Suprapubic skin (tissue), 4 donors: ENCODE measurements around the gene JPT1. TPM values are rescaled to one million over a fixed set of nuclear protein-coding genes. Genes with fewer than 3 reads are reported as not detected.
"Not testable (repeated sequence)": the region's sequence is repeated elsewhere in the genome, so short reads cannot be mapped to it uniquely, and the experiment has no call there.

Source experiments
- DNase-seq, 2 donors: peaks; one replicate each; pipeline ENCODE4 v3.0.0-alpha.2; 2019; ENCODE audit warnings: low spot score in 2 of 2
- H3K27ac ChIP-seq: fragments of 200-600 bp; sonication (generic); one replicate; pipeline ENCODE4 v1.5.1; 2019
- H3K27me3 ChIP-seq: fragments of 200-600 bp; sonication (generic); one replicate; pipeline ENCODE4 v1.5.1; 2019
- H3K36me3 ChIP-seq: fragments of 200-600 bp; sonication (generic); one replicate; pipeline ENCODE4 v1.5.1; 2019
- H3K4me1 ChIP-seq: fragments of 200-600 bp; sonication (generic); one replicate; pipeline ENCODE4 v1.5.1; 2019
- H3K4me3 ChIP-seq: fragments of 200-600 bp; sonication (generic); one replicate; pipeline ENCODE4 v1.5.1; 2019; ENCODE audit warnings: mild to moderate bottlenecking
- H3K9me3 ChIP-seq: fragments of 200-600 bp; sonication (generic); one replicate; pipeline ENCODE4 v1.5.1; 2019
- EP300 ChIP-seq: sonication (generic); formaldehyde crosslinking; IDR thresholded peaks from one replicate; pipeline ENCODE4 v1.6.1; 2017; ENCODE audit warnings: antibody characterized with exemption
- POLR2A ChIP-seq, 2 donors: fragments of 450-650 bp; IDR thresholded peaks; one replicate each; pipeline ENCODE4 v1.6.1; 2017; ENCODE audit warnings: antibody characterized with exemption in 2 of 2, mild to moderate bottlenecking in 2 of 2, moderate library complexity in 2 of 2
- POLR2AphosphoS5 ChIP-seq, 3 donors: sonication (generic); formaldehyde crosslinking; IDR thresholded peaks; one replicate each; pipeline ENCODE4 v1.6.1; 2017; ENCODE audit warnings: antibody characterized with exemption in 3 of 3
- WGBS: methylation state at CpG from one replicate; pipeline ENCODE4 v1.1.5; 2018; 5-methylcytosine and 5-hydroxymethylcytosine counted together
- total RNA-seq, 4 donors: library from RNA; depleted of rRNA; stranded (reverse); fragments of >200 nt; gene quantifications; one replicate each; pipeline ENCODE4 v1.1.0, GENCODE V29; 2016
- TF ChIP-seq, protein P1 (sequence below), 2 donors: fragments of 200-600 bp in 1 of 2; fragments of 450-650 bp in 1 of 2; sonication (generic) in 1 of 2; IDR thresholded peaks; one replicate each; pipeline ENCODE4 v1.5.1; 2016 to 2019; ENCODE audit warnings: antibody characterized with exemption in 2 of 2, mild to moderate bottlenecking in 1 of 2, moderate library complexity in 1 of 2

The JPT1 gene
- total RNA-seq, 4 donors from 2014 or later, result 37.9 to 55.9 (median 50.4) TPM

DNA sequence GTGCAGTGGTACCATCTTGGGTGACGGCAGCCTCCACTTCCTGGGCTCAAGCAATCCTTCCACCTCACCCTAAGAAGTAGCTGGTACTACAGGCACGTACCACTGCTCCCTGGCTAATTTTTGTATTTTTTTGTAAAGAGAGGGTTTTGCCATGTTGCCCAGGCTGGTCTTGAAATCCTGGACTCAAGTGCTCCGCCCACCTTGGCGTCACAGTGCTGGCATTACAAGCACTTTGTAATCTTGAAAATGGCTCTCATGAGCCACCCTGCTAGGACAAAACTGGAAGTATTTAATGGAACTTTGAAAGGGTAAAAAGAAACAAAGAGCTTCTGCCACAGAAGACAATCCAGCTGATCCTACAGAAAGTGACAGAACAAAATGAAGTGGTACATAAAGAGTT is 19.2 kb upstream of the JPT1 start:
- H3K36me3 ChIP-seq, result peaks cover 80% of the 10 kb centered on the region
- WGBS, result 79% methylated on average over 4 of the region's 4 CpGs
- TF ChIP-seq, protein P1, sequence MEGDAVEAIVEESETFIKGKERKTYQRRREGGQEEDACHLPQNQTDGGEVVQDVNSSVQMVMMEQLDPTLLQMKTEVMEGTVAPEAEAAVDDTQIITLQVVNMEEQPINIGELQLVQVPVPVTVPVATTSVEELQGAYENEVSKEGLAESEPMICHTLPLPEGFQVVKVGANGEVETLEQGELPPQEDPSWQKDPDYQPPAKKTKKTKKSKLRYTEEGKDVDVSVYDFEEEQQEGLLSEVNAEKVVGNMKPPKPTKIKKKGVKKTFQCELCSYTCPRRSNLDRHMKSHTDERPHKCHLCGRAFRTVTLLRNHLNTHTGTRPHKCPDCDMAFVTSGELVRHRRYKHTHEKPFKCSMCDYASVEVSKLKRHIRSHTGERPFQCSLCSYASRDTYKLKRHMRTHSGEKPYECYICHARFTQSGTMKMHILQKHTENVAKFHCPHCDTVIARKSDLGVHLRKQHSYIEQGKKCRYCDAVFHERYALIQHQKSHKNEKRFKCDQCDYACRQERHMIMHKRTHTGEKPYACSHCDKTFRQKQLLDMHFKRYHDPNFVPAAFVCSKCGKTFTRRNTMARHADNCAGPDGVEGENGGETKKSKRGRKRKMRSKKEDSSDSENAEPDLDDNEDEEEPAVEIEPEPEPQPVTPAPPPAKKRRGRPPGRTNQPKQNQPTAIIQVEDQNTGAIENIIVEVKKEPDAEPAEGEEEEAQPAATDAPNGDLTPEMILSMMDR (IDR thresholded peaks at IDR 0.05), result no peak
- H3K27me3 ChIP-seq, result no peaks in the 10 kb centered on the region
- peaks cover 16% of the 10 kb centered on the region for H3K4me1 ChIP-seq
- no peak for DNase-seq
- no peaks in the 10 kb centered on the region for H3K9me3 ChIP-seq
- H3K27ac ChIP-seq, result no peak overlapping the region
- no peak overlapping the region for H3K4me3 ChIP-seq

DNA sequence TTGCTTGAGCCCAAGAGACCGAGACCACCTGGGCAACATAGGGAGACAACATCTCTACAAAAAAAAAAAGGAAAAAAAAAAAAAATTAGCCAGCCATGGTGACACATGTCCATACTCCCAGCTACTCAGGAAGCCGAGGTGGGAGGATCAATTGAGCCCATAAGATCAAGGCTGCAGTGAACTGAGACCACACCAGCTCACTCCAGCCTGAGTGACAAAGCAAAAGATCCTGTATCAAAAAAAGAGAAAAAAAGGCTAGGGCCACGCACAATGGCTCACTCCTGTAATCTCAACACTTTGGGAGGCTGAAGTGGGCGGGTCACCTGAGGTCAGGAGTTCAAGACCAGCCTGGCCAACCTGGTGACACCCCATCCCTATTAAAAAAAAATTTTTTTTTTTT is 14.7 kb upstream of the JPT1 start:
- no peaks in the 10 kb centered on the region for H3K9me3 ChIP-seq
- peaks cover 71% of the 10 kb centered on the region for H3K36me3 ChIP-seq
- no peaks in the 10 kb centered on the region for H3K27me3 ChIP-seq
- TF ChIP-seq POLR2A (IDR thresholded peaks at IDR 0.05), result no peak
- no peak for TF ChIP-seq POLR2AphosphoS5 (IDR thresholded peaks at IDR 0.05)
- TF ChIP-seq, protein P1 (IDR thresholded peaks at IDR 0.05), result no peak
- no peak for TF ChIP-seq EP300
- DNase-seq, result no peak
- WGBS, result 94% methylated on average over 4 of the region's 4 CpGs
- H3K27ac ChIP-seq, result no peak overlapping the region
- H3K4me1 ChIP-seq, result peaks cover 15% of the 10 kb centered on the region
- no peak overlapping the region for H3K4me3 ChIP-seq

DNA sequence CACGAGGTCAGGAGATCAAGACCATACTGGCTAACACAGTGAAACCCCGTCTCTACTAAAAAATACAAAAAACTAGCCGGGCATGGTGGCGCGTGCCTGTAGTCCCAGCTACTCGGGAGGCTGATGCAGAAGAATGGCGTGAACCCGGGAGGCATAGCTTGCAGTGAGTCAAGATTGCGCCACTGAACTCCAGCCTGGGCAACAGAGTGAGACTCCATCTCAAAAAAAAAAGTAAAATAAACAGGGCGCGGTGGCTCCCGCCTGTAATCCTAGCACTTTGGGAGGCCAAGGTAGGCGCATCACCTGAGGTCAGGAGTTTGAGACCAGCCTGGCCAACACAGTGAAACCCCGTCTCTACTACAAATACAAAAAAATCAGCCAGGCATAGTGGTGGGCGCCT is 10.3 kb upstream of the JPT1 start:
- not testable (repeated sequence) for H3K27ac ChIP-seq, H3K27me3 ChIP-seq, H3K9me3 ChIP-seq, H3K4me1 ChIP-seq, H3K4me3 ChIP-seq
- H3K36me3 ChIP-seq, result peaks cover 47% of the 10 kb centered on the region
- DNase-seq, result peak in 1 of 2 donors; percentile 35
- WGBS, result 97% methylated on average over 15 of the region's 15 CpGs

DNA sequence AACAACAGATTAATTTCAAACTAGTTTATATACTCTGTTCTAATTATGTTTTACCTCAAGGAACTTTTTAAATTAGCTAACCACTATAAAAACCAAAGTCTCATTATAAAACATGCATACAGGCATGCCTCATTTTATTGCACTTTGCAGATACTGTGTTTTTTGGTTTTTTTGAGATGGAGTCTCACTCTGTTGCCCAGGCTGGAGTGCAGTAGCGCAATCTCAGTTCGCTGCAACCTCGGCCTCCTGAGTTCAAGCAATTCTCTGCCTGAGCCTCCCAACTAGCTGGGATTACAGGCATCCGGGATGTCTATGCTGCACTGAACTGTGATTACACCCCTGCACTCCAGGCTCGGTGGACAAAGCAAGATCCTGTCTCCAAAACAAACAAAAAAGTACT is 8.8 kb upstream of the JPT1 start:
- H3K36me3 ChIP-seq, result peaks cover 38% of the 10 kb centered on the region
- H3K9me3 ChIP-seq, result no peaks in the 10 kb centered on the region
- H3K27ac ChIP-seq, result no peak overlapping the region
- no peak for TF ChIP-seq EP300
- H3K27me3 ChIP-seq, result no peaks in the 10 kb centered on the region
- peak in 1 of 2 donors; percentile 15 for DNase-seq
- no peaks in the 10 kb centered on the region for H3K4me1 ChIP-seq
- WGBS, result 94% methylated on average over 5 of the region's 5 CpGs
- no peak overlapping the region for H3K4me3 ChIP-seq

DNA sequence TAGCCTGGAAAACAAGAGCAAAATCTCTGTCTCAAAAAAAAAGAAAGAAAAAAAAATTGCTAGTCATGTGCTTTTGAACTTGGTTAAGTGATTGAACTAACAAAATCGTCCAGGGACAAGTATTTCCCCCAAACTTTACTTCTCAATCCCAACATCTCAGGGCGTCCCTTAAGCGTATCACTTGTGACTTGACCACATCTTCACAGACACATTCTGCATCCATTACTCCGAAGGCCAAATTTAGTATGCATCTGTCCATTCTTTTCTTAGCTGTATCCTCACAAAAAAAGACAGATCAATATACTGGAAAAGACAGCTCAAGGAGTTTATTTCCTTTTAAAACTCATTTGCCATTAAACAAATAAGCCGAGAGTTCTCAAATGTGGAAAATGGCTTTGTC is 5.9 kb upstream of the JPT1 start:
- DNase-seq, result no peak
- Histone ChIP-seq H3K36me3 (peaks cover 15% of the 10 kb centered on the region), H3K27ac (no peak overlapping the region), H3K4me3 (no peak overlapping the region), H3K4me1 (peaks cover 1% of the 10 kb centered on the region), H3K27me3 (no peaks in the 10 kb centered on the region), H3K9me3 (no peaks in the 10 kb centered on the region)
- no peak for TF ChIP-seq EP300
- TF ChIP-seq, protein P1 (IDR thresholded peaks at IDR 0.05), result no peak
- TF ChIP-seq POLR2A (IDR thresholded peaks at IDR 0.05), result no peak
- TF ChIP-seq POLR2AphosphoS5 (IDR thresholded peaks at IDR 0.05), result no peak
- 94% methylated on average over 5 of the region's 5 CpGs for WGBS

DNA sequence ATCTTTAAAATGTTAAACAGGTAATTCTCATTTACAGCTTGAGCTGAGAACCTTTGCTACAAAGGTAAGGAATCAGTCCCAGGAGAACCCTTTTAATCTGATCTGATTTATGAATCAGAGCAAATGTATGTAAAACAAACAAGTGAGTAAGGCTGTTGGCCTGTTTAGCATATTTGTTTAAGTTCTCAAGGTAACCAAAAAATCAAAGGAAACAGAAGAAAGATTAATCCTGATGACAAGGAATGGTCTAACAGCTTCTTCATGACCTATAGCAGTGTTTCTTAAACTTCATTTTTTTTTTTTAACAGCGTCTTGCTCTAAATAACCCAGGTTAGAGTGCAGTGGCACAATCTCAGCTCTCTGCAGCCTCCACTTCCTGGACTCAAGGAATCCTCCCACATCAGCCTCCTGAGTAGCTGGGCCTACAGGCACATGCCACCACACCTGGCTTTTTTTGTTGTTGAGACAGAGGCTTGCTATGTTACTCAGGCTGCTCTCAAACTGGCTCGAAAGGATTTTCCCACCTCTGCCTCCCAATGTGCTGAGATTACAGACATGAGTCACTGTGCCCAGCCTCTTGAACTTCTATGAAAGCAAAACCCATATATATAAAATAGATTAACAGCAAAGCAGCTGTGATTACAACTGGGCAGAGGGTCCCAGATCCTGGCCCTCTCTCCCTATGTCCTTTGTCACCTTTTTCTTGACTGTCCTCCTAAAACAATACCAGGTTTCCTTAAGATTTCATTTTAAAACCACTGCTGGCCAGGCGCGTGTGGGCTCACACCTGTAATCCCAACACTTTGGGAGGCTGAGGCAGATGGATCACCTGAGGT is 5.1 kb upstream of the JPT1 start:
- DNase-seq, result peak; percentile 16 to 24
- H3K9me3 ChIP-seq, result no peaks in the 10 kb centered on the region
- no peaks in the 10 kb centered on the region for H3K27me3 ChIP-seq
- H3K4me1 ChIP-seq, result peaks cover 9% of the 10 kb centered on the region
- WGBS, result 89% methylated on average over 4 of the region's 4 CpGs
- TF ChIP-seq EP300 (no peak), POLR2A (IDR thresholded peaks at IDR 0.05) (no peak), POLR2AphosphoS5 (IDR thresholded peaks at IDR 0.05) (no peak)
- TF ChIP-seq, protein P1 (IDR thresholded peaks at IDR 0.05), result no peak
- peaks cover 7% of the 10 kb centered on the region for H3K36me3 ChIP-seq
- no peak overlapping the region for H3K4me3 ChIP-seq
- H3K27ac ChIP-seq, result no peak overlapping the region

DNA sequence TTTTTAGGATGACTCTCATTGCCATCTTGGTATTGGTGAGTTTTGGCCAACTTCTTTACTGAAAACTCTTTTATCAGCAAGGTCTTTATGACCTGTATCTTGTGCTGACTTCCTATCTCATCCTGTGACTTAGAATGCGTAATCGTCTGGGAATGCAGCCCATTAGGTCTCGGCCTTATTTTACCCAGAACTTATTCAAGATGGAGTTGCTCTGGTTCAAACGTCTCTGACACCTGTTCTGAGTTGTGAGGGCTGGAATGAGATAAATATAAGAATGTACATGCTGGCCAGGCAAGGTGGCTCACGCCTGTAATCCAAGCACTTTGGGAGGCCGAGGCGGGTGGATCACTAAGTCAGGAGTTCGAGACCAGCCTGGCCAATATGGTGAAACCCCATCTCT is 4.2 kb upstream of the JPT1 start:
- 93% methylated on average over 8 of the region's 8 CpGs for WGBS
- not testable (repeated sequence) for H3K36me3 ChIP-seq, H3K4me3 ChIP-seq, H3K9me3 ChIP-seq, H3K27ac ChIP-seq, H3K27me3 ChIP-seq
- DNase-seq, result peak in 1 of 2 donors; percentile 7
- H3K4me1 ChIP-seq, result peaks cover 13% of the 10 kb centered on the region
